Fibroblast of skin of scalp (primary cell): ENCODE results near the gene SLC22A9. TPM values are rescaled to one million over a fixed set of nuclear protein-coding genes. Genes with fewer than 3 reads are reported as not detected.
"Not testable (repeated sequence)": the region's sequence is repeated elsewhere in the genome, so short reads cannot be mapped to it uniquely, and the experiment has no call there.

Experiments used
- DNase-seq: peaks from one replicate; pipeline ENCODE4 v3.0.0-alpha.2; 2013
- polyA plus RNA-seq, 2 experiments: library from polyadenylated mRNA; unstranded; fragments of 120-200 nt; gene quantifications; one replicate each; pipeline ENCODE4 v1.2.1, GENCODE V29; 2013; ENCODE audit not compliant: insufficient read length in 2 of 2

Gene SLC22A9
- not detected for polyA plus RNA-seq (2013, experiment 1 of 2; ENCODE audit: insufficient read length)
- not detected for polyA plus RNA-seq (2013, experiment 2 of 2; ENCODE audit: insufficient read length)

DNA sequence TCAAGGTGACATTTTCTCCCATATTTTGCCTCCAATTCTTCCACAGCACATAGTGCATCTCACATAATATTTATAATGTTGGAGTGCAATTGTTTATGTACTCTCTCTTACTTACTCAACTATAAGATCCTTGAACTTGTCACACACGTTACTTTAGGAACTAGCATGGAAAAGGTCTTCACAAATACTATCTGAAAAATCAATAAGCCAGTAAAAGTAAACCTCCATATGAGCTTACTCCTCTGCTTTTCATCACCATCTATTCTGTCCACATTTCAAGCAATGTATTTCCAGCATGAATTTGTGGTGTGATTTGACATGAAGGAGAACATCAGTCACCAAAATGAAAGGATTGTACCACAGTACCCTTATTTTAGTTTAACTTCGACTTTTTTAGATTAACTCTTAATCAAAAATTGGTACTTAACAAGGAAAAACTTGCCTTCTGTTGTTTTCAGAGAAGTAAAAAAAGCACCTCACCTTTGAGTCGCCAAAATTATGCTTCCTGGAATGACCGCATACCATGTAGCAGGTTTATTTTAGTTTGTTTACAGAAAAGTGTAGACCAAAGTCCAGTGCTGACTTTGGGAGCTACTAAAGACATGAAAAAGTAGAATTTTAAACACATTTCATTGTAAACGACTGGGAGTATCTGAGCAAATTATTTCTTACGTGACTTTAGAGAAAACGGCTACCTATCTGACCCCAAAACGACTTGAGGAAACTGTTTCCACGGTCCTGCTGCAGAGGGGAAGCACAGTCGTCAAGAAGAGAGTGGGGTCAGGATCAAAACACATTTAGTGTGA lies at the start of gene SLC22A9:
Gene SLC22A9 (plus strand): TSS at position 621 of the 806 bp plus-strand sequence. CDS start 272 bp downstream, outside the sequence.
- DNase-seq, result no peak

- DNase-seq, result no peak
Observed at GRCh38 chr11:63321723-63322122, 47.9 kb upstream of the SLC22A9 start.

- DNase-seq, result not testable (repeated sequence)
Observed at GRCh38 chr11:63335089-63335488, 34.5 kb upstream of the SLC22A9 start.

- no peak for DNase-seq
Observed at GRCh38 chr11:63337070-63337469, 32.5 kb upstream of the SLC22A9 start.

DNA sequence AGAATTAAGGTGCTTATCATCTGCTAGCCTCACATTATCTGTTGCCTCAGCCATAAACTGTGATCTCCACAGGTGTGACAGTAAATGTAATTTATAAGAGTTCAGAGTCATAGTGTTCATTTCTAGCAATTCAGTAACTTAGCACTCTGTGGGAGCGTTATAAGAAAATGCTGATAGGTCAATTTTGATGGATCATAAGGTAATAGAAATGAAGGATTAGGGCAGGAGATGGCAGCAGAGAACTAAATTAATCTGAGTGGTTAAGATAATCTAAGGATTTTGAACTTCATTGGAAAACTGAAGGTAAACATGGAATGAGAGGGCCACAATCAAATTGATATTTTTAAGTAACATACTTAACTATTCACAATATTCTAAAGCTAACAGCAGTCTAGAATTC lies 26.5 kb upstream of the SLC22A9 start:
- DNase-seq, result no peak

GRCh38 chr11:63352144-63352543 lies 17.4 kb upstream of the SLC22A9 start:
- DNase-seq, result no peak

DNA sequence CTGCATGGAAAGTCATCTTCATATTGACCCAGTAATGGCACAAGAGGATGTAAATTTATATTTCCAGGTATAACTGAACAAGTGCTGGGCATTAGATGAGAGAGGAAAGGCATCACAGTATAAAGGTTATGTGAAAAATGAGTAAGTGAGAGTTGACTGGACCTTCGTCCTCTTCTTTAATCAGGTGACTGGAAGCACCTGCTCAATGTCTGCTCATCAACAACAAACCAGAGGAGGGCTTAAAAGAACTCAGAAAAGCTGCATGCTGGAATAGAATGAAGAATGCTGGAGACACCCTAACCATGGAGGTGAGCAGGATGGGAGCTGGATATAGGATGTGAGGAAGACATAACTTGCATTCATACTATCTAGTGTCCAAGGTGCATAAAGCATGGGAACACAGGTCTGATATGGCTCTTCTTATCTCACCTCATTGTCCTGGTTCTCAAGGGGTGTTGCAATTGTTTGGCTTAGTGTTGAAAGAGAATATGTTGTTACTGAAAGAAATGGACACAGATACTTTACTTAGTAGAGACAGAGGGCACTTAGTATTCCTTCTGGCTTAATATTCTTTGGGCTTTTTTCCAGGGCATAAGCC lies 7.3 kb upstream of the SLC22A9 start:
- DNase-seq, result no peak

DNA sequence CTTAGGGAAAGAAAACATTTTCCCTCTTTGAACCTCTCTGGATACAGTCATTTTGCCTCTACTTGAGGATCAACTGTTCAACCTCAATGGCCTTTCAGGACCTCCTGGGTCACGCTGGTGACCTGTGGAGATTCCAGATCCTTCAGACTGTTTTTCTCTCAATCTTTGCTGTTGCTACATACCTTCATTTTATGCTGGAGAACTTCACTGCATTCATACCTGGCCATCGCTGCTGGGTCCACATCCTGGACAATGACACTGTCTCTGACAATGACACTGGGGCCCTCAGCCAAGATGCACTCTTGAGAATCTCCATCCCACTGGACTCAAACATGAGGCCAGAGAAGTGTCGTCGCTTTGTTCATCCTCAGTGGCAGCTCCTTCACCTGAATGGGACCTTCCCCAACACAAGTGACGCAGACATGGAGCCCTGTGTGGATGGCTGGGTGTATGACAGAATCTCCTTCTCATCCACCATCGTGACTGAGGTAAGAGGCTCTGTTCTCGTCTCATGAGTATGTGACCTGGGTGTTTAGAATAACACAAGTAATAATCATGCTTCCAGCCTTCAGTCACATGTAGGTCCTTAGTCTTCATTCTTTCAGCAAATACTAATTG lies 495 bp downstream of the SLC22A9 start:
- no peak for DNase-seq

DNA sequence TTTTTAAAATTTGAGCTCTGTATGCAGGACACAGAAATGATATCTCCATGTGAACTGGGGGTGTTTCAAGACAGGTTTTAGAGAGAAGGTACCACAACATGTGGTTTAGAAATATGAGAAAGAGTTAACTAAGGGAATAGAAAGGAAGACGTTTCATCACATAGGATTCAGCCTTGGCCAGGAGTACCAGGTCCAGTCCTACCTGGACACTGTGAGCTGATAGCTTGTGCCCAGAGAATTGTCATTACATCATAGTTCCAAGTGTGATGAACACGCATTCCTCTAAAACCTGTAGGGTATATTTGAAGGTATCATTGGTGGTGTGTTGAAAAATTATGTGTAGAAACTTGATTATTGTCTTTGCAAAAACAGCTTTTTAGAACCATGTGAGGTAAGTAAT lies 1.8 kb downstream of the SLC22A9 start:
- no peak for DNase-seq

DNA sequence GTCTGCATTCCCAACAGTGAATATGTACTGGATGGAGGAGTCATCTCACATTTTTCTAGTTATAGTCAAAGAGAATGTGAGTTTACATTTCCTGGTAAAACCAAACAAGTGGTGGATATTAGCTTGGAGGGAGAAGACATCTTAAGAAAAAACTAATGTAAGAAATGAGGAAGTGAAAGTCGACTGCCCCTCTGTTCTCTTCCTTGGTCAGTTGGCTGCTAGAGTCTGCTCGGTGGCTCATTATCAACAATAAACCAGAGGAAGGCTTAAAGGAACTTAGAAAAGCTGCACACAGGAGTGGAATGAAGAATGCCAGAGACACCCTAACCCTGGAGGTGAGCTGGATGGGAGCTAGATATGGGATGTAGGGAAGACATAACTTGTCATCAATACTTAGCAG lies 5.8 kb downstream of the SLC22A9 start:
- no peak for DNase-seq

DNA sequence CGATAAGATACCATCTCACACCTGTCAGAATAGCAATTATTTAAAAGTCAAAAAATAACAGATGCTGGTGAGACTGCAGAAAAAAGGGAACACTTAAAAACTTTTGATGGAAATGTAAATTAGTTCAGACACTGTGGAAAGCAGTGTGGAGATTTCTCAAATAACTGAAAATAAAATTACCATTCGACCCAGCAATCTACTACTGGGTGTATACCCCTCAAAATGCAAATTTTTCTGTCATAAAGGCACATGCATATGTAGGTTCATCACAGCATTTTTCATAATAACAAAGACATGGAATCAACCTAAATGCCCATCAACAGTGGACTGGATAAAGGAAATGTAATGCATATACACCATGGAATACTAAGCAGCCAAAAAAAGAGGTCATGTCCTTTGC lies 10.5 kb downstream of the SLC22A9 start:
- no peak for DNase-seq

GRCh38 chr11:63395697-63396096 lies 26.1 kb downstream of the SLC22A9 start:
- DNase-seq, result no peak

GRCh38 chr11:63404161-63404935 lies 34.8 kb downstream of the SLC22A9 start:
- DNase-seq, result no peak

- no peak for DNase-seq
Observed at GRCh38 chr11:63405114-63405513, 35.5 kb downstream of the SLC22A9 start.

DNA sequence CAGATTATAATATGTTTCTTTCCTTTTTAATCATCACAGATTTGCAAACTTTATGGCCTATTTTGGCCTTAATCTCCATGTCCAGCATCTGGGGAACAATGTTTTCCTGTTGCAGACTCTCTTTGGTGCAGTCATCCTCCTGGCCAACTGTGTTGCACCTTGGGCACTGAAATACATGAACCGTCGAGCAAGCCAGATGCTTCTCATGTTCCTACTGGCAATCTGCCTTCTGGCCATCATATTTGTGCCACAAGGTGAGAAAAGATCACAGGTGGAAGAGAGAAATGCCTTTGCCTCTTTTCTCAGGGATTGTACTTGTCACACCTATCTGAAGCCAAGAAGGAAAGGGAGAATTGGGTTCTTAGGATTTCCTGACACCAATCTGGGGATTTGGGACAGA lies 36.9 kb downstream of the SLC22A9 start:
- no peak for DNase-seq

GRCh38 chr11:63417174-63417852 lies 47.7 kb downstream of the SLC22A9 start:
- no peak for DNase-seq

GRCh38 chr11:63427971-63428508 lies 58.5 kb downstream of the SLC22A9 start:
- no peak for DNase-seq

DNA sequence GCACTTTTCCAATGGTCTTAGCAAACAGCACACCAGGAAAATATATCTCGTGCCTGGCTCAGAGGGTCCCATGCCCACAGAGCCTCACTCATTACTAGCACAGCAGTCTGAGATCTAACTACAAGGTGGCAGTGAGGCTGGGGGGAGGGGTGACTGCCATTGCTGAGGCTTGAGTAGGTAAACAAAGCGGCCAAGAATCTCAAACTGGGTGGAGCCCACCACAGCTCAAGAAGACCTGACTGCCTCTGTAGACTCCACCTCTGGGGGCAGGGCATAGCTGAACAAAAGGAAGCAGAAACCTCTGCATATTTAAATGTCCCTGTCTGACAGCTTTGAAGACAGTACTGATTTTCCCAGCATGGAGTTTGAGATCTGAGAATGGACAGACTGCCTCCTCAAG lies 61.1 kb downstream of the SLC22A9 start:
- DNase-seq, result not testable (repeated sequence)

GRCh38 chr11:63435351-63435750 lies 65.8 kb downstream of the SLC22A9 start:
- not testable (repeated sequence) for DNase-seq

DNA sequence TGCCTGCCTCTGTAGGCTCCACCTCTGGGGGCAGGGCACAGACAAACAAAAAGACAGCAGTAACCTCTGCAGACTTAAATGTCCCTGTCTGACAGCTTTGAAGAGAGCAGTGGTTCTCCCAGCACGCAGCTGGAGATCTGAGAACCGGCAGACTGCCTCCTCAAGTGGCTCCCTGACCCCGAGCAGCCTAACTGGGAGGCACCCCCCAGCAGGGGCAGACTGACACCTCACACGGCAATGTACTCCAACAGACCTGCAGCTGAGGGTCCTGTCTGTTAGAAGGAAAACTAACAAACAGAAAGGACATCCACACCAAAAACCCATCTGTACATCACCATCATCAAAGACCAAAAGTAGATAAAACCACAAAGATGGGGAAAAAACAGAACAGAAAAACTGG lies 66.2 kb downstream of the SLC22A9 start:
- not testable (repeated sequence) for DNase-seq

- no peak for DNase-seq
Observed at GRCh38 chr11:63443714-63444113, 74.1 kb downstream of the SLC22A9 start.

GRCh38 chr11:63444160-63444559 lies 74.6 kb downstream of the SLC22A9 start:
- no peak for DNase-seq
